ENCODE measurements around the gene AHNAK.
"Not testable (repeated sequence)": the region's sequence is repeated elsewhere in the genome, so short reads cannot be mapped to it uniquely, and the experiment has no call there.

AHNAK gene

DNA sequence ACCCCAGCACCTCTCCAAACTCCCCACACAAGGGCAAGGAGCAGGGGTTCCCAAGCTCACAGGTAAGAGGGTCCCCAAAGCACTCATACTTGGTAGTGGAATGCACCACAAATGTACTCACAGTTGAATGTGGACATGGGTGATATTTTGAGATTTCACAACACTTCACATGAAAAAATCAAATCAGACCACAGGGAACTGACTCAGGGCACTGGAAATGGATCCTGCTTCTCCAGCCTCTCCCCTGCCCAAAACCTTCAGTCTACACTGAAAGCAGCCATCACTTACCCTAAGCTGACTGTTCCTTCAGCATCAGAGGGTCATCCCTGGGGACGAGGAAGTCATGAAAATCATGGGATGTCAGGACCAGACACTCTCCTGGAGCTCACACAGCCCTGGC lies 87.5 kb downstream of the AHNAK start:
- no peaks in the 10 kb centered on the region for H3K36me3 ChIP-seq (ENCODE audit: control insufficient read depth in 1 of 2, insufficient read depth in 2 of 2, low read length in 2 of 2)
- H3K9me3 ChIP-seq (ENCODE audit: control insufficient read depth in 1 of 2, low read length in 2 of 2), result no peaks in the 10 kb centered on the region
- peaks cover 14 to 15% of the 10 kb centered on the region in 2 donors for H3K4me1 ChIP-seq (ENCODE audit: control insufficient read depth in 1 of 2, insufficient read depth in 2 of 2, low read length in 2 of 2)
- no peaks in the 10 kb centered on the region for H3K27me3 ChIP-seq (ENCODE audit: control insufficient read depth in 1 of 2, insufficient read depth in 2 of 2, low read length in 2 of 2)
- no peak overlapping the region for H3K27ac ChIP-seq (ENCODE audit: low read depth, low read length)
- H3K9ac ChIP-seq (ENCODE audit: low read depth in 1 of 2, low read length in 2 of 2), result no peak overlapping the region
- no peak overlapping the region for H3K4me3 ChIP-seq (ENCODE audit: low read depth in 1 of 2, low read length in 2 of 2)

DNA sequence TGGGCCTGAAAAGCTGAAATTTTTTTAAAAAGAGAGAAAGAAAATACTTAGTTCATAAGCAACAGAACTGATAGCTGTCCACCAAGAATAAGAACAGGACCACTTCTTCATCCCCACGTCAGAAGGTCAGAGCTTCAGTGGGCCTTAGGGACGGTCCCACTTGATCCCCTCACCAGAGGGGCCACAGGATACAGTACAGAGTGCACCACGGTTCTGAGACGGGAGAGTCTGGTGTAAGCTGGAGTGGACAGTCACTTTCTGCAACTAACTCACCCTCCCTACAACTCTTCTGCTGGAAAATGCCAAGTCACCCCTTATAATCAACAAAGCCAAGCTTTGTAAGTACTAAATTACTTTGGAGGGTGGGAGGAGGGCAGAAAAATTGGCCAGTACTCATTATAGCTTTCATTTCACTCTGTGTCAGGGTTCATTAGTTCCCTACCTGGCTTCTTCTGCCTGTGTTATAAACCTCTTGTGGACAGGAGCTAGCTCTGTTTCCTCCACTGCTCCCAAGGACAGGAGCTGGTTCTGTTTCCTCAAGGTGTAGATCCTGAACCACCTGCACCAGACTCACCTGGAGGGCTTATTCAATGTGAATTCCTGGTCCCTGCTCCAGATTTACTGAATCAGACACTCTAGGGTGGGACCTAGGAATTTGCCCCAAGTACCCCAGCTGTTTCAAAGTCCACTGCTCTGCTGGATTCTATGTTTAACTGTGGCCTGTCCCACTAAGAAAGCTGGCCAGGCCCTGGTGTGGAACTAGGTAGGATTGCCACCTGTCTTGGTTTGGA lies 88.2 kb downstream of the AHNAK start:
- Histone ChIP-seq H3K9me3 (ENCODE audit: control insufficient read depth in 1 of 2, low read length in 2 of 2) (no peaks in the 10 kb centered on the region), H3K9ac (ENCODE audit: low read depth in 1 of 2, low read length in 2 of 2) (no peak overlapping the region), H3K27me3 (ENCODE audit: control insufficient read depth in 1 of 2, insufficient read depth in 2 of 2, low read length in 2 of 2) (no peaks in the 10 kb centered on the region), H3K4me1 (ENCODE audit: control insufficient read depth in 1 of 2, insufficient read depth in 2 of 2, low read length in 2 of 2) (peaks cover 14 to 15% of the 10 kb centered on the region in 2 donors), H3K4me3 (ENCODE audit: low read depth in 1 of 2, low read length in 2 of 2) (no peak overlapping the region), H3K27ac (ENCODE audit: low read depth, low read length) (no peak overlapping the region), H3K36me3 (ENCODE audit: control insufficient read depth in 1 of 2, insufficient read depth in 2 of 2, low read length in 2 of 2) (no peaks in the 10 kb centered on the region)

DNA sequence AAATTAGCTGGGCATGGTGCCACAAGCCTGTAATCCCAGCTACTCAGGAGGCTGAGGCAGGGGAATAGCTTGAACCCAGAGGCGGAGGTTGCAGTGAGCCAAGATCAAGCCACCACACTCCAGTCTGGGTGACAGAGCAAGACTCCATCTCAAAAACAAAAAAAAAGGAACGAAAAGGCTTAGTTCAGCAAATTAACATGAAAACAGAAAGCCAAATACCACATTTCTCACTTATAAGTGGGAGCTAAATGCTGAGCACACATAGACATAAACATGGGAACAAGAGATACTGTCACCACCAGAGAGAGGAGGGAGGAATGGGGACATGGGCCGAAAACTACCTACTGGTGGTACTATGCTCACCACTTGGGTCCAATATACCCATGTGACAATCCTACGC lies 89.1 kb downstream of the AHNAK start:
- Histone ChIP-seq H3K36me3 (ENCODE audit: control insufficient read depth in 1 of 2, insufficient read depth in 2 of 2, low read length in 2 of 2) (no peaks in the 10 kb centered on the region), H3K4me1 (ENCODE audit: control insufficient read depth in 1 of 2, insufficient read depth in 2 of 2, low read length in 2 of 2) (peaks cover 14 to 15% of the 10 kb centered on the region in 2 donors), H3K9me3 (ENCODE audit: control insufficient read depth in 1 of 2, low read length in 2 of 2) (no peaks in the 10 kb centered on the region), H3K4me3 (ENCODE audit: low read depth in 1 of 2, low read length in 2 of 2) (no peak overlapping the region), H3K27me3 (ENCODE audit: control insufficient read depth in 1 of 2, insufficient read depth in 2 of 2, low read length in 2 of 2) (no peaks in the 10 kb centered on the region), H3K9ac (ENCODE audit: low read depth in 1 of 2, low read length in 2 of 2) (no peak overlapping the region), H3K27ac (ENCODE audit: low read depth, low read length) (no peak overlapping the region)

DNA sequence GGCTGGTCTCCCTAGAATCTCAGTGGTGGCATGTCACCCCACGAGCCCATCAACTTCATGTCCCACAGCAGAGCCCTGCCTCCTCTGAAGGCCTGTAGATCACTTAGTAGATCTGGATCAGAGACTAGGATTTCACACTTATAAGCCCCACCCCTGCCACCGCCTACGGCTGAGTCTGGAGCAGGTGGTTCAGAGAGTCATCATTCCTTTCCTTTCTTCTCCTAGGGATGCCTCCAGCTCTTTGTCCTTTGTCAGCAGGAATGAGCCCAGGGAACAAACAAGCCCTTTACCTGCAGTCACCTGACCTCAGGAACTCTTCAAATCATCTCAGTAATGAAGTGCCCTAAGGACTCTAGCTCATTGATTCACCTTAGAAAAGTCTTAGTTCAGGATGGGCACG lies 90.0 kb downstream of the AHNAK start:
- no peaks in the 10 kb centered on the region for H3K9me3 ChIP-seq (ENCODE audit: control insufficient read depth in 1 of 2, low read length in 2 of 2)
- H3K9ac ChIP-seq (ENCODE audit: low read depth in 1 of 2, low read length in 2 of 2), result no peak overlapping the region
- no peaks in the 10 kb centered on the region for H3K36me3 ChIP-seq (ENCODE audit: control insufficient read depth in 1 of 2, insufficient read depth in 2 of 2, low read length in 2 of 2)
- H3K4me1 ChIP-seq (ENCODE audit: control insufficient read depth in 1 of 2, insufficient read depth in 2 of 2, low read length in 2 of 2), result peaks cover 14 to 15% of the 10 kb centered on the region in 2 donors
- no peaks in the 10 kb centered on the region for H3K27me3 ChIP-seq (ENCODE audit: control insufficient read depth in 1 of 2, insufficient read depth in 2 of 2, low read length in 2 of 2)
- no peak overlapping the region for H3K4me3 ChIP-seq (ENCODE audit: low read depth in 1 of 2, low read length in 2 of 2)
- H3K27ac ChIP-seq (ENCODE audit: low read depth, low read length), result no peak overlapping the region

DNA sequence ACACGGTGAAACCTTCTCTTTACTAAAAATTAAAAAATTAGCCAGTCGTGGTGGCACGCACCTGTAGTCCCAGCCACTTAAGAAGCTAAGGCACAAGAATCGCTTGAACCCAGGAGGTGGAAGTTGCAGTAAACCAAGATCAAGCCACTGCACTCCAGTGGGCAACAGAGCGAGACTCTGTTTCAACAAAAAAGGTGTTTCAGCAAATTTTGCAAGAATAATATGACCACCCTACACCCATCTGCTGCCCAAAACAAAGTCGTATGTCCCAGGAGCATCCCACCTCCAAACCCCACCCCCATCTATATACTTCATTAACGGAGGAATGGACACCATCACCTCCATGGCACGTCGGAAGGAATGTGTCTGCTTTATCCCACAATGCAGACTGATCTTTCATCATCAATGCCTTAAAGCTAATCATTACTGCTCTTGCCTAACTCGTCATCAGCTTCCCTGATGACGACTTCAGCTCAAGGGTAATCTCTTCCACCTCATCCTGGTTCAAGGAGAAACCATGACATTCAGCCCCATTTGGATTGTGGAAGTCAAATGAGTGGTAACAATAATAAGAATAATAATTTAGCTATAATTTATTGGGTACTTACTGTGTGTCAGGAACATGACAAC lies 93.7 kb downstream of the AHNAK start:
- Histone ChIP-seq H3K4me1 (ENCODE audit: control insufficient read depth in 1 of 2, insufficient read depth in 2 of 2, low read length in 2 of 2) (no peaks in the 10 kb centered on the region), H3K27me3 (ENCODE audit: control insufficient read depth in 1 of 2, insufficient read depth in 2 of 2, low read length in 2 of 2) (no peaks in the 10 kb centered on the region), H3K36me3 (ENCODE audit: control insufficient read depth in 1 of 2, insufficient read depth in 2 of 2, low read length in 2 of 2) (no peaks in the 10 kb centered on the region), H3K9ac (ENCODE audit: low read depth in 1 of 2, low read length in 2 of 2) (no peak overlapping the region), H3K27ac (ENCODE audit: low read depth, low read length) (no peak overlapping the region), H3K9me3 (ENCODE audit: control insufficient read depth in 1 of 2, low read length in 2 of 2) (no peaks in the 10 kb centered on the region), H3K4me3 (ENCODE audit: low read depth in 1 of 2, low read length in 2 of 2) (no peak overlapping the region)

DNA sequence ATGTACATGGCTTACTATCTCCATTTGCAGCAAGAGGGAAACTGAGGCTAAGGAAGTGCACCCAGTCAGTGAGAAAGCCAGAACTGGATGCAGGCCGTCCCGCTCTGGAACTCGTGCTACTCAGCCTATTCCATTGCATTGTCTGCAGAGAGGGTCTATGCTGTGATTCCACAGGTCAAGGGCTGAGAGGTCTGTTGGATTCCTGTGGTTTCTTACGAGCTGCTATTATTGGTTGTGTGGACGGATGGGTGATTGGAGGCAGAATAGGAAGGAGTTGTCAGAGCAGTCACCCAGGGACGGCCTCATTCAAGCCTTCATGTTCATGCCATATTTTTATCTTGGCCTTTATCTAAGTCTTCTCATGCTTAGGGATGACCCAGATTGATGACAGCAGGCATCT lies 94.3 kb downstream of the AHNAK start:
- Histone ChIP-seq H3K4me1 (ENCODE audit: control insufficient read depth in 1 of 2, insufficient read depth in 2 of 2, low read length in 2 of 2) (no peaks in the 10 kb centered on the region), H3K36me3 (ENCODE audit: control insufficient read depth in 1 of 2, insufficient read depth in 2 of 2, low read length in 2 of 2) (no peaks in the 10 kb centered on the region), H3K9ac (ENCODE audit: low read depth in 1 of 2, low read length in 2 of 2) (no peak overlapping the region), H3K4me3 (ENCODE audit: low read depth in 1 of 2, low read length in 2 of 2) (no peak overlapping the region), H3K9me3 (ENCODE audit: control insufficient read depth in 1 of 2, low read length in 2 of 2) (no peaks in the 10 kb centered on the region), H3K27ac (ENCODE audit: low read depth, low read length) (no peak overlapping the region), H3K27me3 (ENCODE audit: control insufficient read depth in 1 of 2, insufficient read depth in 2 of 2, low read length in 2 of 2) (no peaks in the 10 kb centered on the region)

DNA sequence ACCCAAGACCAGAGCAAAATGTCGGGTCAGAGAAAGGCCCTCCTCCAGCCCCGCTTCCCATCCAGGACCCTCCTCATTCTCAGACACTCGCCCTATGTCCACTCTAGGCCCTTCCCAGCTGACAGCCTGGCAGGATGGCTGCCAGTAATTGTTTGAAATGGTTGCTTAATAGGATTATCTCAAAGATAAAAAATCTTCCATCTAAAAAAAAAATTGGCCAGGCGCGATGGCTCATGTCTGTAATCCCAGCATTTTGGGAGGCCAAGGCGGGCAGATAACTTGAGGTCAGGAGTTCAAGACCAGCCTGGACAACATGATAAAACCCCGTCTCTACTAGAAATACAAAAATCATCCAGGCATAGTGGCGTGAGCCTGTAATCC lies 95.4 kb downstream of the AHNAK start:
- Histone ChIP-seq H3K27me3 (ENCODE audit: control insufficient read depth in 1 of 2, insufficient read depth in 2 of 2, low read length in 2 of 2) (no peaks in the 10 kb centered on the region), H3K9me3 (ENCODE audit: control insufficient read depth in 1 of 2, low read length in 2 of 2) (no peaks in the 10 kb centered on the region), H3K36me3 (ENCODE audit: control insufficient read depth in 1 of 2, insufficient read depth in 2 of 2, low read length in 2 of 2) (no peaks in the 10 kb centered on the region), H3K9ac (ENCODE audit: low read depth in 1 of 2, low read length in 2 of 2) (no peak overlapping the region), H3K27ac (ENCODE audit: low read depth, low read length) (no peak overlapping the region), H3K4me1 (ENCODE audit: control insufficient read depth in 1 of 2, insufficient read depth in 2 of 2, low read length in 2 of 2) (peaks cover 1 to 7% of the 10 kb centered on the region in 2 donors), H3K4me3 (ENCODE audit: low read depth in 1 of 2, low read length in 2 of 2) (no peak overlapping the region)

DNA sequence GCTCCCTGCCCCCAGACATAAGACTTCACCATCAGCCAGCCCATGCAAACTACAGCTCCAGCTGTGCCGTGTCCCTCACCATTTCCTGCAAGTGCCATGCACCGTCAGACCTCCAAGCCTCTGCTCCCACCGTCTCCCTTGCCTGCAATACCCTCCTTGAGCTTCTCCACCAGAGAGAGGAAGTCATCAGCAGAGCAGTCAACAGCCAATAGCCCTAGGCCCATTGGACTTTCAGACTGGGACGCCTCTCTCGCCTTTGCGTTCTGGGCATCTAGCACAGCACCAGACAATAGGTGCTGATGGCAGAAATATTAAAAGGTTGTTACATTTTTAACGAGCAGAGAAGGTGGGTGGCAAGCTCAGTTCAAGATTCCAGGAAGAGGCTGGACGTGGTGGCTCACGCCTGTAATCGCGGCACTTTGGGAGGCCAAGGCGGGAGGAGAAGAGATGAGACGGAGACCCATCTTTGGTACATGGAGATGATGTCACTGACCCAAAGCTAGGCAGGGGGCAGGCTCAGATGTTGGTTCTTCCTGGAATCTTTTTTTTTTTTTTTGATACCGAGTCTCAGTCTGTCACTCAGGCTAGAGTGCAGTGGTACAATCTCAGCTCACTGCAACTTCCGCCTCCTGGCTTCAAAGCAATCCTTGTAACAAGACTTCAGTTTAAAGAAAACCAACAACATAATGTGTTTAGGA lies 95.9 kb downstream of the AHNAK start:
- Histone ChIP-seq H3K27ac (ENCODE audit: low read depth, low read length) (no peak overlapping the region), H3K4me3 (ENCODE audit: low read depth in 1 of 2, low read length in 2 of 2) (no peak overlapping the region), H3K9ac (ENCODE audit: low read depth in 1 of 2, low read length in 2 of 2) (no peak overlapping the region), H3K9me3 (ENCODE audit: control insufficient read depth in 1 of 2, low read length in 2 of 2) (no peaks in the 10 kb centered on the region), H3K36me3 (ENCODE audit: control insufficient read depth in 1 of 2, insufficient read depth in 2 of 2, low read length in 2 of 2) (no peaks in the 10 kb centered on the region), H3K27me3 (ENCODE audit: control insufficient read depth in 1 of 2, insufficient read depth in 2 of 2, low read length in 2 of 2) (no peaks in the 10 kb centered on the region), H3K4me1 (ENCODE audit: control insufficient read depth in 1 of 2, insufficient read depth in 2 of 2, low read length in 2 of 2) (peaks cover 7 to 12% of the 10 kb centered on the region in 2 donors)

DNA sequence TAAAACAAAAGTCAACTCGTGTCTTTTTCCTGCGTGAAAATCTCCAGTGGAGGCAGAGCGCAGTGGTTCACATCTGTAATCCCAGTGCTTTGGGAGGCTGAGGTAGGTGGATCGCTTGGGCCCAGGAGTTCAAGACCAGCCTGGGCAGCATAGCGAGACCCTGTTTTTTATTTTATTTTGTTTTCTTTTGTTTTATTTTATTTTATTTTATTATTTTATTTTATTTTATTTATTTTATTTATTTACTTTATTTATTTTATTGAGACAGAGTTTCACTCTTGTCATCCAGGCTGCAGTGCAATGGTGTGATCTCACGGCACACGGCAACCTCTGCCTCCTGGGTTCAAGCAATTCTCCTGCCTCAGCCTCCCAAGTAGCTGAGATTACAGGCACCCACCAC lies 96.7 kb downstream of the AHNAK start:
- not testable (repeated sequence) for H3K27ac ChIP-seq (ENCODE audit: low read depth, low read length); H3K9me3 ChIP-seq (ENCODE audit: control insufficient read depth in 1 of 2, low read length in 2 of 2); H3K27me3 ChIP-seq (ENCODE audit: control insufficient read depth in 1 of 2, insufficient read depth in 2 of 2, low read length in 2 of 2); H3K4me3 ChIP-seq (ENCODE audit: low read depth in 1 of 2, low read length in 2 of 2); H3K9ac ChIP-seq (ENCODE audit: low read depth in 1 of 2, low read length in 2 of 2); H3K36me3 ChIP-seq (ENCODE audit: control insufficient read depth in 1 of 2, insufficient read depth in 2 of 2, low read length in 2 of 2)
- H3K4me1 ChIP-seq (ENCODE audit: control insufficient read depth in 1 of 2, insufficient read depth in 2 of 2, low read length in 2 of 2), result peaks cover 12 to 18% of the 10 kb centered on the region in 2 donors

DNA sequence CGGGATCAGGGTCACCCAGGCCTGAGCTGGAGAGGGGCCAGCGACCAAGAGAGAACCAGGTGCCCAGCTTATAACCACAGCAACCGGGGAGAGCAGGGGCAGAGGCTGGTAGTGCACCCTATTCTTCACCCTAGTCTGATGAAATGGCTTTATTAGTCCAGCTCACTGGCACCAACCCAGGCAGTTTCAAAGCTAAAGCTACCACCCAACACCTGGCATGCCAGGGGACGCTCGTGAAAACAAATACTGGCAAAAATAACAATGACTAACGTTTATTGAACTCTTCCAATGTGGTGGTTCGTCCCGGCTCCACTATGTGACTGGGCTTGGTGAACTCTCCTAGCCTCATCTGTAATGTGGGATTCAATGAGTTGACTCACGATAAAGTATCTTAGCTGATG lies 97.2 kb downstream of the AHNAK start:
- Histone ChIP-seq H3K36me3 (ENCODE audit: control insufficient read depth in 1 of 2, insufficient read depth in 2 of 2, low read length in 2 of 2) (no peaks in the 10 kb centered on the region), H3K4me1 (ENCODE audit: control insufficient read depth in 1 of 2, insufficient read depth in 2 of 2, low read length in 2 of 2) (peaks cover 17 to 23% of the 10 kb centered on the region in 2 donors), H3K27me3 (ENCODE audit: control insufficient read depth in 1 of 2, insufficient read depth in 2 of 2, low read length in 2 of 2) (no peaks in the 10 kb centered on the region), H3K9me3 (ENCODE audit: control insufficient read depth in 1 of 2, low read length in 2 of 2) (no peaks in the 10 kb centered on the region), H3K4me3 (ENCODE audit: low read depth in 1 of 2, low read length in 2 of 2) (no peak overlapping the region), H3K9ac (ENCODE audit: low read depth in 1 of 2, low read length in 2 of 2) (no peak overlapping the region), H3K27ac (ENCODE audit: low read depth, low read length) (no peak overlapping the region)
